ENCODE measurements around the gene NCS1. TPM values are rescaled to one million over a fixed set of nuclear protein-coding genes. Genes with fewer than 3 reads are reported as not detected.

Gene NCS1
- total RNA-seq, 1 experiment from 2014 or later, result 27.8 TPM

- POLR2A ChIA-PET, result no interaction called here
- intact Hi-C loops (cut with micrococcal nuclease), result no loop called here
- Mint-ChIP-seq H3K4me1 (ENCODE audit: insufficient read depth, unreplicated experiment) (peaks cover 10% of the 10 kb centered on the region), H3K36me3 (ENCODE audit: insufficient read depth, unreplicated experiment) (no peaks in the 10 kb centered on the region), H3K27me3 (ENCODE audit: insufficient read depth, unreplicated experiment) (peaks cover 12% of the 10 kb centered on the region), H3K4me3 (ENCODE audit: unreplicated experiment) (no peak overlapping the region), H3K27ac (ENCODE audit: low read depth, unreplicated experiment) (no peak overlapping the region), H3K9me3 (ENCODE audit: unreplicated experiment) (no peaks in the 10 kb centered on the region)
- no peak for DNase-seq (ENCODE audit: unreplicated experiment)
- TF ChIP-seq, protein P1, sequence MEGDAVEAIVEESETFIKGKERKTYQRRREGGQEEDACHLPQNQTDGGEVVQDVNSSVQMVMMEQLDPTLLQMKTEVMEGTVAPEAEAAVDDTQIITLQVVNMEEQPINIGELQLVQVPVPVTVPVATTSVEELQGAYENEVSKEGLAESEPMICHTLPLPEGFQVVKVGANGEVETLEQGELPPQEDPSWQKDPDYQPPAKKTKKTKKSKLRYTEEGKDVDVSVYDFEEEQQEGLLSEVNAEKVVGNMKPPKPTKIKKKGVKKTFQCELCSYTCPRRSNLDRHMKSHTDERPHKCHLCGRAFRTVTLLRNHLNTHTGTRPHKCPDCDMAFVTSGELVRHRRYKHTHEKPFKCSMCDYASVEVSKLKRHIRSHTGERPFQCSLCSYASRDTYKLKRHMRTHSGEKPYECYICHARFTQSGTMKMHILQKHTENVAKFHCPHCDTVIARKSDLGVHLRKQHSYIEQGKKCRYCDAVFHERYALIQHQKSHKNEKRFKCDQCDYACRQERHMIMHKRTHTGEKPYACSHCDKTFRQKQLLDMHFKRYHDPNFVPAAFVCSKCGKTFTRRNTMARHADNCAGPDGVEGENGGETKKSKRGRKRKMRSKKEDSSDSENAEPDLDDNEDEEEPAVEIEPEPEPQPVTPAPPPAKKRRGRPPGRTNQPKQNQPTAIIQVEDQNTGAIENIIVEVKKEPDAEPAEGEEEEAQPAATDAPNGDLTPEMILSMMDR (IDR thresholded peaks at IDR 0.05; ENCODE audit: unreplicated experiment), result no peak
- CTCF ChIA-PET, result interaction anchor here (1.3 kb wide), 1 partner anchor 39 kb away, joined by 3 read pairs; no protein-coding TSS in a partner anchor
- BruUV-seq (replicated peaks), result no TSS peak
Measured at GRCh38 chr9:130145658-130146057, 26.5 kb upstream of the NCS1 start.

DNA sequence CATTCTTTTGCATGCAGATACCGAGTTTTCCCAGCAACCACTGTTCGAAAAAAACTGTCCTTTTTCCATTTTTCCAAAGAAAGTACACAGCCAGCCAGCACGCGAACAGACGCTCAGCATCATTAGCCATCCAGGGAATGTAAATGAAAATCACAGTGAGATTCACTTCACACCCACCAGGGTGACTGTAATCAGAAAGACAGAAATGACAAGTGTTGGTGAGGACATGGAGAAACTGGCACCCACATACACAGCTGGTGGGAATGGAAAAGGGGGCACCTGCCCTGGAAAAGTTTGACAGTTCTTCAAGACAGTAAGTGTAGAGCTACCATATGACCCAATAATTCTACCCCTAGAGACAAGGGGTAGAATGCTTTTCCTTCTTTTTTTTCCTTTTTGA is 25.0 kb upstream of the NCS1 start:
- no peak overlapping the region for H3K4me3 Mint-ChIP-seq (ENCODE audit: unreplicated experiment)
- DNase-seq (ENCODE audit: unreplicated experiment), result no peak
- no peak overlapping the region for H3K27ac Mint-ChIP-seq (ENCODE audit: low read depth, unreplicated experiment)
- H3K27me3 Mint-ChIP-seq (ENCODE audit: insufficient read depth, unreplicated experiment), result peaks cover 12% of the 10 kb centered on the region
- ChIA-PET POLR2A (interaction anchor here (1.0 kb wide), 1 partner anchor 13 kb away, joined by 4 read pairs; no protein-coding TSS in a partner anchor), CTCF (interaction anchor here (0.7 kb wide), 1 partner anchor 94 kb away, joined by 3 read pairs; no protein-coding TSS in a partner anchor)
- intact Hi-C loops (cut with micrococcal nuclease), result no loop called here
- H3K4me1 Mint-ChIP-seq (ENCODE audit: insufficient read depth, unreplicated experiment), result peaks cover 10% of the 10 kb centered on the region
- TF ChIP-seq, protein P1 (IDR thresholded peaks at IDR 0.05; ENCODE audit: unreplicated experiment), result no peak
- H3K9me3 Mint-ChIP-seq (ENCODE audit: unreplicated experiment), result no peaks in the 10 kb centered on the region
- H3K36me3 Mint-ChIP-seq (ENCODE audit: insufficient read depth, unreplicated experiment), result no peaks in the 10 kb centered on the region
- no TSS peak for BruUV-seq (replicated peaks)

GRCh38 chr9:130147910-130148309 is 24.3 kb upstream of the NCS1 start:
- POLR2A ChIA-PET, result no interaction called here
- no peak for DNase-seq (ENCODE audit: unreplicated experiment)
- CTCF ChIA-PET, result no interaction called here
- Mint-ChIP-seq H3K9me3 (ENCODE audit: unreplicated experiment) (no peaks in the 10 kb centered on the region), H3K27ac (ENCODE audit: low read depth, unreplicated experiment) (no peak overlapping the region), H3K4me1 (ENCODE audit: insufficient read depth, unreplicated experiment) (peaks cover 10% of the 10 kb centered on the region), H3K4me3 (ENCODE audit: unreplicated experiment) (no peak overlapping the region), H3K36me3 (ENCODE audit: insufficient read depth, unreplicated experiment) (no peaks in the 10 kb centered on the region), H3K27me3 (ENCODE audit: insufficient read depth, unreplicated experiment) (peaks cover 12% of the 10 kb centered on the region)
- no TSS peak for BruUV-seq (replicated peaks)
- TF ChIP-seq, protein P1 (IDR thresholded peaks at IDR 0.05; ENCODE audit: unreplicated experiment), result no peak
- intact Hi-C loops (cut with micrococcal nuclease), result no loop called here

DNA sequence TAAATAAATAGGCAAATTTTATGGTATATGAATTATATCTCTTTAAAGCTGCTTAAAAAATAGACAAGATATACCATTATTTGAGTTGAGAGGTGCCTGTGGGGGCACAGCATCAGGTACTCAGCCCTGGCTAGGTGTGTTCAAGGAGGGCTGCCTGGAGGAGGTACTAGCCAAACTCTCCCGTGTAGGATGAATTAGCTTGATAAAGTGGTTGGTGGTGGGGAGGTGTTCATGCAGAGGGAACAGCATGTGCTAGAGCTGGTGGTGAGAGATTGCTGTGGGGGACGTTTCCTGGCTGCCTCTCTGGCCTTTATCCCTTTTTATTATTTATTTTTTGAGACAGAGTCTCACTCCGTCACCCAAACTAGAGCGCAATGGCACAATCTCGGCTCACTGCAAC is 23.2 kb upstream of the NCS1 start:
- Mint-ChIP-seq H3K9me3 (ENCODE audit: unreplicated experiment) (no peaks in the 10 kb centered on the region), H3K27ac (ENCODE audit: low read depth, unreplicated experiment) (no peak overlapping the region), H3K4me1 (ENCODE audit: insufficient read depth, unreplicated experiment) (peaks cover 3% of the 10 kb centered on the region), H3K36me3 (ENCODE audit: insufficient read depth, unreplicated experiment) (no peaks in the 10 kb centered on the region), H3K4me3 (ENCODE audit: unreplicated experiment) (no peak overlapping the region), H3K27me3 (ENCODE audit: insufficient read depth, unreplicated experiment) (peaks cover 12% of the 10 kb centered on the region)
- ChIA-PET CTCF (interaction anchor here (0.6 kb wide), 1 partner anchor 22 kb away, joined by 3 read pairs; no protein-coding TSS in a partner anchor), POLR2A (interaction anchor here (1.0 kb wide), 1 partner anchor 9 kb away, joined by 3 read pairs; no protein-coding TSS in a partner anchor)
- no peak for DNase-seq (ENCODE audit: unreplicated experiment)
- TF ChIP-seq, protein P1 (IDR thresholded peaks at IDR 0.05; ENCODE audit: unreplicated experiment), result no peak
- no TSS peak for BruUV-seq (replicated peaks)
- intact Hi-C loops (cut with micrococcal nuclease), result no loop called here
